Fibroblast of skin of abdomen (primary cell): ENCODE data around the gene RAB31.
A peak's percentile ranks its signal among the peaks of the same experiment; 100 is the strongest.

ENCODE experiments used
- DNase-seq: peaks from one replicate; pipeline ENCODE4 v3.0.0-alpha.2; 2013

Gene RAB31

GRCh38 chr18:9792565-9793245 lies 84.6 kb downstream of the RAB31 start:
- DNase-seq, result no peak

DNA sequence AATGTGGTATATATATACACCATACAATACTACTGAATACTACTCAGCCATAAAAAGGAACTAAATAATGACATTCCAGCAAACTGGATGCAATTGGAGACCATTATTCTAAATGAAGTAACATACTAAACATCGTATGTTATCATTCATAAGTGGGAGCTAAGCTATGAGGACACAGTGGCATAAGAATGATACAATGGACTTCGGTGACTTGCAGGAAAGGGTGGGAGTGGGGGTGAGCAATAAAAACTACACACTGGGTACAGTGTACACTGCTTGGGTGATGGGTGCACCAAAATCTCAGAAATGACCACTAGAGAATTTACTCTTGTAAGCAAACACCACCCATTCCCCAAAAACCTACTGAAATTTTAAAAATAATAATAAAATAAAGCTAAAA lies 87.9 kb downstream of the RAB31 start:
- no peak for DNase-seq

- DNase-seq, result peak; percentile 25
These were observed 88.9 kb downstream of the RAB31 start for GRCh38 chr18:9796935-9797549.

DNA sequence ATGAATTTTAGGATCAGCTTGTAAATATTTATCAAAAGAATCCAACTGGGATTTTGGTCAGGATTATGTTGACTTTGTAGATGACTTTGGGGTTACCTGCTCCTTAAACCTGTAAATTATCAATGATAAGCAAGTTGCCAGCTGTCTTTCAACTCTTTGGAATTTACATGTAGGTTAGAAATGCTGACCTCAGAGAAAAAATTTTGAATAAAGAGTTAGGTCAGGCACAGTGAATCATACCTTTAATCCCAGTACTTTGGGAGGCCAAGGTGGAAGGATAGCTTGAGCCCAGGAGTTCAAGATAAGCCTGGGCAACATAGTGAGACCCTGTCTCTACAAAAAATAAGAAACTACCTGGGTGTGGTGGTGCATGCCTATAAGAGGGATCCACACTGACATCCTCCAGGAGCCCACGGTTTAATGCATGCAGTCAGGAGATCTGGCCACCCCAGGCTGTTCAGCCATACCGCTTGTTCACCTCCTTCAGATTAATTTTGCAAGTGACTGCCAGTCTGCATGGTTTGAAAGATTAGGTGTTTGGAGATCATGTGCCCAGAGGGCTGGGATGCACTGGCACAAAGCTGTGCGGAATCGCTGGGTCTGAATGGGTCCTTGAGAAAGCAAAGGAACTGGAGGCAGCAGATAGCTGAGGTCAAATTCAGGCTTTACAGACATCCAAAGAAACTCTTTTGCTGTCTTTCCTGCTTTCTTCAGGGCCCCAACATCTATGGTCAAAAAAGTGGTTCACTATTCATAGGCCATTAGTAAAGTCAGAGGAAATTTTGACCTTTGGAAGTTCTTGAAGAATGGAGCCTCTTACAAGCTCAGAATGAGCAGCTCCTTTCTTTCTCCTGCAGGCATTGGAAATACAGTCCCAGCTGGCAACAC lies 94.3 kb downstream of the RAB31 start:
- no peak for DNase-seq

GRCh38 chr18:9803063-9803697 lies 95.1 kb downstream of the RAB31 start:
- no peak for DNase-seq

- no peak for DNase-seq
These were observed 95.8 kb downstream of the RAB31 start for GRCh38 chr18:9803698-9804516.

DNA sequence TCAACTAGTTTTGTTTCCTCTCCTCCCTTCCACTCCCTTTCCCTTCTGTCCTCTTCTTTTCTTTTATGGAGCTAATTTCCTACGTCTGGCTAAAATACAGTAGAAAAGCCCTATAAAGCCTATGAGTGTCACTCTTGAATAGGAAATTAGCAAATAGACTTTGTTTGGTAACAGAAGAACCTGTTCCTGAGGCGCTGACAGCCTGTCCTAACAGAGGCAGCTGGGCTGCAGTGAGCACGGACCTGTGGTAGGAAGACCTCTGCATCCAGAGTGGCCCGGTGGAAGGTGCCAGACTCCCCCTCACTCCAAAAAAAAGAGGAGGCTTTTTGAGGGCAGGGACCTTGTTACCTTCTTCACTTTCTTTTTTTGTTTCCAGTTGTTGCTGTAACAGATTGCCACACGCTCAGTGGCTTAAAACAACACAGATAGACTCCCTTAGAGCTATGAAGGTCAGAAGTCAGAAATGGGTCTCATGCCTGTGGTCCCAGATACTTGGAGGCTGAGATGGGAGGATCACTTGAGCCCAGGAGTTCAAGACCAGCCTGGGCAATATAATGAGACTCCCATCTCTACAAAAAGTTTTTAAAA lies 96.5 kb downstream of the RAB31 start:
- DNase-seq, result no peak

- DNase-seq, result no peak
These were observed 98.8 kb downstream of the RAB31 start for GRCh38 chr18:9806905-9807304.

- DNase-seq, result peak; percentile 33
These were observed 100.5 kb downstream of the RAB31 start for GRCh38 chr18:9808295-9809241.

DNA sequence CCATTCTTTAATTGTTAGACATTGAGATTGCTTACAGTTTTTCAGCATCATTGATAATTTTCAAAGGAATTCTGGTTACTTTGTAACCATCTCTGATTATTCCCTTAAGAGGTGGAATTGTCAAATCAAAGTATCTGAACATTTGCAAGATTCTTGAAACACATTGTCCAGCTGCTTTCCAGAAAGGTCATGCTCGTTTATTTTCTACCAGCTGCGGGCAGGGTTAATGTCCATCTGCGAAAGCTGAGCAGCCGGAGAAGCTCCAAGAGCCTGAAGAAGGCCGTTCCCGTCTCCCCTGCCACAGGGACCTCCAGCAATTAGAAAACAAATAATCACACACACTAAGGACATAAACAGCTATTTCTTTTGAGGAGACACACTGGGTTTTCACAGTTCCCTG lies 101.6 kb downstream of the RAB31 start:
- DNase-seq, result no peak

DNA sequence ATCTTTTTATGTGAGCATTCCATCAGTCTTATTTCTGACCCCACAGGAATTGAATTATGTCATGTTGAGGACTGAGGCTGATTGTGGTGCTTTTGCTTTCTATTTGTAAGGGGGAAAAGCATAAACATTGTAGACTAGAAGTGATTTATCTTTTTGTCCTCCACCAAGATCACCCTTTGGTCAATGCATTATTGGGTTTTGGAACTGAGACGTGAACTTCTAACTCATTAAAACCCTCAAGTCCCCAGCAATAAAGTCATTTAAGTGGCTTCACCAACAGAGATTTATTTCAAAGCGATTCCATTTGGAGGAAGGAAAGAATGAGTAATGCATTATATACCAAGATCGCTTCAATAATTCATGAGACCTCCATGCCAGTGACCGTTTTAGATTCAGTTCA lies 102.2 kb downstream of the RAB31 start:
- DNase-seq, result no peak

DNA sequence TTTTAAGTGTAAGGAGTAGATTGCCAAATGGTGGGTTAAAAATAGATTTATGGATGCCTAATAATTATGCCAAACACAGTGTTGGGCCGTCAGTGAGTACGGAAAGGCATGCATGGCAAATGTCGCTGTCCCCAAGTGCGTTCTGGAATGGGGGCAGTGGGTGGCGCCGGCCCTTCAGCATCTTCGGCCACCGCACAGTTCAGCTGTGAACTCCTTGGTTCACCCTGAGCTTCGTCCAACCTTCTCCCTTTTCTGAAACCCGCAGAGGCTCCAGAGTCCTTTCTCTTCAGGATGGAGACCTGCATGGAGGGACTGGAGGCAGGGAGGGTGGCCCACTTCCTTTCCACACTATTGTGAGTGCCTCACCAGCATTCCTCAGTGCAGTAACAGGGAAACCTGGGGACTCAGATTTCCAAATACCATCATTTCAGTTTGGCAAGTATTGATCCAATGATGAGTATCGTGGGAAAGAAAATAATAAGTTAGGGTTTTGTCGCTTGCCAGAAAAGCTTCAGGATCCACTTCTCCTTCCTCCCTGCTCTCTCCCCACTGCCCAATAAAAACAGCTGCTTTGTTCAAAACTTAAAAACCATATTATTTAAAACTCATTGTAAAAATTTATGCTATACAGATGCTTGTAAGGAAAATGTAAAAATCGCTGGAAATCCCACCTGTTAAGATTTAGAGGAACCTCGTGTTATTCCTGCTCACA lies 103.0 kb downstream of the RAB31 start:
- DNase-seq, result no peak

GRCh38 chr18:9811978-9812377 lies 103.9 kb downstream of the RAB31 start:
- no peak for DNase-seq

DNA sequence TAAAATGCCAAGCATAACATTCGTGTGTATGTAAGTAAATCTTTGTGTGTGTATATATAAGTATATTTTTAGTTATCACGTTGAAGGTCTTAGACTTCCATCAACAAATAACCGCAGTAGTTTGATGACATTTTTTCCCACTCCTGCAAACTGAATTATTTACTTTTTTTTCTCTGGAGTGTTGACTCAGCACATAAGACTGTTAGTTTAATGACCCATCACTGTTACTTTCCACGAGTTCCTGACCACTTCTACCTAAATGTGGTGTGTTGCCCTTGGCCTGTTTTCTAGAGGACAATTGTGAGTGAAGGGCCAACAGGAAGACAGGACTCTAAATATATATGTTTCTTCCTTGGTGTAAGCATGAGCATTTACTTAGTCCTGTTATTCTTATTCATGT lies 106.3 kb downstream of the RAB31 start:
- DNase-seq, result peak; percentile 70

GRCh38 chr18:9817286-9817685 lies 109.2 kb downstream of the RAB31 start:
- DNase-seq, result no peak

DNA sequence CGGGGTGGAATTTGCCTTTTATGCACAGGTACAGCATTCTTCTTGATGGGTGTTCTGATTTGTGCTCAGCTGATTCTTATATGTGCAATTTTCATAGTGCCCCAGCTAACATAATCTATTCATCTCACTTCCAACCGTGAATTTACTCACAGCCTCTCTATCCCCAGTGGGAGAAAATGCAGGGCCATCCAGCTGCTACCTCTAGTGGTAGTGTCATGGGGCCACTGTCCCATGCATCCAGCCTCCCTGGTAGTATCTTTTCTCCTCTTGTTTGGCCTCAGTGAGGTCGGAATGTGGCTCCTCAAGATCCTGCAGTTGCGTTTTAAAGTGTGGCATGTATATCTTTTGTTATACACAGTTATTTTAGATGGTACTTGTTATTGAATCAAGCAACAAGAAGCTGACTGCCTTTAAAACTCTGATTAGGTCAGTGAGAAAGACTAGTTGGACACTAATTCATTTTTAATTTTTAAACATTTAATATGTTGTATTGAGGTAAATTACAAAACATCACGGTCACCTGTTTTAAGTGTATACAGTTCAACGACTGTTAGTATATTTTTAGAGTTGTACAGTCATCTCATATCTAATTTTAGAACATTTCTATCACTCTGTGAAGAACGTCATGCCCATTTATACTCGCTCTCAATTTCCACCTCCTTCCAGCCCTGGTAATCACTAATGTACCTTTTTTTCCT lies 109.8 kb downstream of the RAB31 start:
- no peak for DNase-seq

DNA sequence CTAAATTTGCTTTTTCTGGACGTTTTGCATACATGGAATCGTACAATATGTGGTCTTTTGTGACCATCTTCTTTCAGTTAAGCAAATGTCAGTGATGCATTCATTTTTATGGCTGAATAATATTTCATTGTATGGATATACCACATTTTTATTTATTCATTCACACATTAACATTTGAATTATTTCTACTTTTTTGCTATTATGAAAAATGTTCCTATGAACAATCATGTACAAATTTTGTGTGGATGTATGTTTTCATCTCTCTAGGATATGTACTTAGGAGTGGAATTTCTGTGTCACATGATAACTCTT lies 110.3 kb downstream of the RAB31 start:
- no peak for DNase-seq

DNA sequence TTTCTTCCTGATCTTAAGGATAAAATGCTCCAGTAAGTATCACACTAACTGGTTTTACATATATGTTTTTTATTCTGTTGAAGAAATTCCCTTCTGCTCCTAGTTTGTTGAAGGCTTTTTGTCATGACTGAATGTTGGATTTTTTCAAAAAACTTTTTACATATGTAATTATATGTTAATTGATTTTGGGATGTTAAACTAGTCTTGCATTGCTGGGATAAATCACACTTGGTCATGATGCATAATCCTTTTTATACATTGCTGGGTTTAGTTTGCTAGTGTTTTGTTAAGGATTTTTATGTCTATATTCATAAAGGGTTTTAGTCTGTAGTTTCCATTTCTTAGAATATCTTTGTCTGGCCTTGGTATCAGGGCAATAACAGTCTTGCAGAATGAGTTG lies 112.0 kb downstream of the RAB31 start:
- no peak for DNase-seq

DNA sequence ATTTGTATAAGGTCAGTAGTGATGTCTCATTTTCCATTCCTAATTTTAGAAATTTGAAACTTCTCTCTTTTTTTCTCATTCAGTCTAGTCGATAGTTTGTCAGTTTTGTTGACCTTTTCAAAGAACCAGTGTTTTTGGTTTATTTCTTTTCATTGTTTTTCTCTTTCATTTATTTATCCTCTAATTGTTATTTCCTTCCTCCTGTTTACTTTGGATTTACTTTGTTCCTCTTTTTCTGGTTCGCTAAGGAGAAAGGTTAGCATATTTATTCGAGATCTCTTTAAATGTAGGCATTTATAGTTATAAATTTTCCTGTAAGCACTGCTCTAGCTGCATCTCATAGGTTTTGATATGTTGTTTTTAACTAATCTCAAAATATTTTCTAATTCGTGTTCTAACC lies 112.6 kb downstream of the RAB31 start:
- DNase-seq, result no peak
